Measurements from ENCODE around the gene PRIM2. TPM values are rescaled to one million over a fixed set of nuclear protein-coding genes. Genes with fewer than 3 reads are reported as not detected.

PRIM2 gene
- 24.0 and 37.1 TPM in 2 replicates for total RNA-seq

GRCh38 chr6:57317060-57317943 lies at the start of gene PRIM2:
TSS of gene PRIM2 (plus strand) at chr6:57317630. CDS start at chr6:57318446, 816 bp downstream.

Other genes starting within 250 kb of the PRIM2 start
- 57.5 and 63.8 TPM in 2 replicates for gene ZNF451, start 227.4 kb upstream of the PRIM2 start, total RNA-seq
- gene BAG2, start 145.3 kb upstream of the PRIM2 start, total RNA-seq, result 4.2 and 7.3 TPM in 2 replicates
- gene RAB23, start 95.3 kb upstream of the PRIM2 start, total RNA-seq, result 11.4 and 14.9 TPM in 2 replicates

All from epithelial cell of umbilical artery (primary cell).